Measurements from ENCODE around the gene NFIA.

DNA sequence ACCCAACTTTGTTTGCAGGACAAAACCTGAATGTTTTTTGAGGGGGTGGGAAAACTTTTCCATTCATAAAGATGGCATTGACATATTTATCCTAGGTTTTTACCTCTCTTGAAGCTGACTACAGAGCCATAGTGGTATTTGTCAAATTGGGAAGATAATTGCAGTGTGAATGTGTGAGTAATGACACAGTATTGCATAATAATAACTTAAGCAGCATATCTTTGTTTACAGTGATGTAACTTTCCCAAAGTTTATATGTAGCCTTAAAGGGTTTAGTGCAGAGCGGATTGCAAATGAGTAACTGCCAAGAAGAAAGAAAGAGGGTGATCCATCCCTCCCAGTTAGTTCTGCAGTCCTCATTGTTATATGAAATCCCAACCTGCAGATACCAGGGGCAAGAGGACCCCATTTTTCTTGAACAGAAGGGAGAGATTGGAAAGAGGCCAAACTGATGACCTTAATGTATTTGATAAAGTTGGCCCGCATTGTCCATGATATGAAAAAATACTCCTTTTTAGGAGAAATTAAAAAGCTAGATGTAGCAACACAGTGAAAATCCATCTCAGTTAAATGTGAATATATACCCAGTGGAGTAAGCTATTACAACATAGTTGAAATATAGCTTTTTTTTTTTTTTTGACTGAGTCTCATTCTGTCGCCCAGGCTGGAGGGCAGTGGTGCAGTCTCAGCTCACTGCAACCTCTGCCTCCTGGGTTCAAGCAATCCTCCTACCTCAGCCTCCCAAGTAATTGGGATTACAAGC is 23.7 kb upstream of the NFIA start:
- TF ChIP-seq MXI1 (IDR thresholded peaks at IDR 0.05; ENCODE audit: low read depth, low read length) (no peak), CEBPB (tag; IDR thresholded peaks at IDR 0.05) (peak; percentile 98), SMC3 (conservative IDR thresholded peaks at IDR 0.05; ENCODE audit: insufficient read depth, low read depth, low read length) (no peak), EZH2 (IDR thresholded peaks at IDR 0.05; ENCODE audit: borderline replicate concordance, low read depth, low read length) (no peak), STAG1 (CRISPR knock-in tag; IDR thresholded peaks at IDR 0.05; ENCODE audit: borderline replicate concordance) (no peak), ELF1 (tag; IDR thresholded peaks at IDR 0.05) (no peak), GTF2F1 (IDR thresholded peaks at IDR 0.05; ENCODE audit: low read depth, low read length) (no peak), ZFX (CRISPR knock-in tag; IDR thresholded peaks at IDR 0.05) (no peak), POLR2A (conservative IDR thresholded peaks at IDR 0.05) (no peak), ZNF311 (CRISPR knock-in tag; IDR thresholded peaks at IDR 0.05) (no peak)
- TF ChIP-seq, protein P1, sequence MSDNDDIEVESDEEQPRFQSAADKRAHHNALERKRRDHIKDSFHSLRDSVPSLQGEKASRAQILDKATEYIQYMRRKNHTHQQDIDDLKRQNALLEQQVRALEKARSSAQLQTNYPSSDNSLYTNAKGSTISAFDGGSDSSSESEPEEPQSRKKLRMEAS (CRISPR knock-in tag; IDR thresholded peaks at IDR 0.05): no peak
- TF ChIP-seq, protein P2, sequence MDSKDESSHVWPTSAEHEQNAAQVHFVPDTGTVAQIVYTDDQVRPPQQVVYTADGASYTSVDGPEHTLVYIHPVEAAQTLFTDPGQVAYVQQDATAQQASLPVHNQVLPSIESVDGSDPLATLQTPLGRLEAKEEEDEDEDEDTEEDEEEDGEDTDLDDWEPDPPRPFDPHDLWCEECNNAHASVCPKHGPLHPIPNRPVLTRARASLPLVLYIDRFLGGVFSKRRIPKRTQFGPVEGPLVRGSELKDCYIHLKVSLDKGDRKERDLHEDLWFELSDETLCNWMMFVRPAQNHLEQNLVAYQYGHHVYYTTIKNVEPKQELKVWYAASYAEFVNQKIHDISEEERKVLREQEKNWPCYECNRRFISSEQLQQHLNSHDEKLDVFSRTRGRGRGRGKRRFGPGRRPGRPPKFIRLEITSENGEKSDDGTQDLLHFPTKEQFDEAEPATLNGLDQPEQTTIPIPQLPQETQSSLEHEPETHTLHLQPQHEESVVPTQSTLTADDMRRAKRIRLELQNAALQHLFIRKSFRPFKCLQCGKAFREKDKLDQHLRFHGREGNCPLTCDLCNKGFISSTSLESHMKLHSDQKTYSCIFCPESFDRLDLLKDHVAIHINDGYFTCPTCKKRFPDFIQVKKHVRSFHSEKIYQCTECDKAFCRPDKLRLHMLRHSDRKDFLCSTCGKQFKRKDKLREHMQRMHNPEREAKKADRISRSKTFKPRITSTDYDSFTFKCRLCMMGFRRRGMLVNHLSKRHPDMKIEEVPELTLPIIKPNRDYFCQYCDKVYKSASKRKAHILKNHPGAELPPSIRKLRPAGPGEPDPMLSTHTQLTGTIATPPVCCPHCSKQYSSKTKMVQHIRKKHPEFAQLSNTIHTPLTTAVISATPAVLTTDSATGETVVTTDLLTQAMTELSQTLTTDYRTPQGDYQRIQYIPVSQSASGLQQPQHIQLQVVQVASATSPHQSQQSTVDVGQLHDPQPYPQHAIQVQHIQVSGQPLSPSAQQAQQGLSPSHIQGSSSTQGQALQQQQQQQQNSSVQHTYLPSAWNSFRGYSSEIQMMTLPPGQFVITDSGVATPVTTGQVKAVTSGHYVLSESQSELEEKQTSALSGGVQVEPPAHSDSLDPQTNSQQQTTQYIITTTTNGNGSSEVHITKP (IDR thresholded peaks at IDR 0.05; ENCODE audit: partially characterized antibody): no peak
- TF ChIP-seq, protein P3, sequence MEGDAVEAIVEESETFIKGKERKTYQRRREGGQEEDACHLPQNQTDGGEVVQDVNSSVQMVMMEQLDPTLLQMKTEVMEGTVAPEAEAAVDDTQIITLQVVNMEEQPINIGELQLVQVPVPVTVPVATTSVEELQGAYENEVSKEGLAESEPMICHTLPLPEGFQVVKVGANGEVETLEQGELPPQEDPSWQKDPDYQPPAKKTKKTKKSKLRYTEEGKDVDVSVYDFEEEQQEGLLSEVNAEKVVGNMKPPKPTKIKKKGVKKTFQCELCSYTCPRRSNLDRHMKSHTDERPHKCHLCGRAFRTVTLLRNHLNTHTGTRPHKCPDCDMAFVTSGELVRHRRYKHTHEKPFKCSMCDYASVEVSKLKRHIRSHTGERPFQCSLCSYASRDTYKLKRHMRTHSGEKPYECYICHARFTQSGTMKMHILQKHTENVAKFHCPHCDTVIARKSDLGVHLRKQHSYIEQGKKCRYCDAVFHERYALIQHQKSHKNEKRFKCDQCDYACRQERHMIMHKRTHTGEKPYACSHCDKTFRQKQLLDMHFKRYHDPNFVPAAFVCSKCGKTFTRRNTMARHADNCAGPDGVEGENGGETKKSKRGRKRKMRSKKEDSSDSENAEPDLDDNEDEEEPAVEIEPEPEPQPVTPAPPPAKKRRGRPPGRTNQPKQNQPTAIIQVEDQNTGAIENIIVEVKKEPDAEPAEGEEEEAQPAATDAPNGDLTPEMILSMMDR (IDR thresholded peaks at IDR 0.05 in 2 of 3, conservative IDR thresholded peaks at IDR 0.05 in 1 of 3; ENCODE audit: insufficient read depth in 2 of 3, low read depth in 1 of 3, low read length in 3 of 3): no peak
